ENCODE measurements around the gene VCX3A. TPM values are rescaled to one million over a fixed set of nuclear protein-coding genes. Genes with fewer than 3 reads are reported as not detected.

Gene VCX3A
- total and polyA plus RNA-seq, 2 experiments from 2014 or later = 0.35 to 0.48 TPM

DNA sequence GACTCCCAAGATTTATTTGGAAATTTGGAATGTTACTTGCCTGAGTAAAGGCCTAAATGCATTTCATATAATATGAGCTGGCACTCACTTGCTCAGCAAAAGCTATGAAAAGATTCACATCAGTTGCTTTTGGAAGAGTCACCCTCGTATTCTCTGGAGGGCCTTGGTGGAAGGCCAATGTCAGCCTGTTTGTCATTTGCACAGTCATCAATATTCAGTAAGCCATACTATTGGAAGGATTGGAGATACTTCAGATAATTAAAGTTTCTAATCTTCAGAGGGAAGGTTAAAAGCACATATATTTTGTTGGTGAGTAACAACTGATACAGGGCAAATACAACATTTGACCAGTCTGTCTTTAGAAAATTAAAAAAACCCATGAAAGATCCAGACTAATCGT is 36.6 kb downstream of the VCX3A start:
- H3K36me3 ChIP-seq = no peaks in the 10 kb centered on the region
- TF ChIP-seq, protein P1, sequence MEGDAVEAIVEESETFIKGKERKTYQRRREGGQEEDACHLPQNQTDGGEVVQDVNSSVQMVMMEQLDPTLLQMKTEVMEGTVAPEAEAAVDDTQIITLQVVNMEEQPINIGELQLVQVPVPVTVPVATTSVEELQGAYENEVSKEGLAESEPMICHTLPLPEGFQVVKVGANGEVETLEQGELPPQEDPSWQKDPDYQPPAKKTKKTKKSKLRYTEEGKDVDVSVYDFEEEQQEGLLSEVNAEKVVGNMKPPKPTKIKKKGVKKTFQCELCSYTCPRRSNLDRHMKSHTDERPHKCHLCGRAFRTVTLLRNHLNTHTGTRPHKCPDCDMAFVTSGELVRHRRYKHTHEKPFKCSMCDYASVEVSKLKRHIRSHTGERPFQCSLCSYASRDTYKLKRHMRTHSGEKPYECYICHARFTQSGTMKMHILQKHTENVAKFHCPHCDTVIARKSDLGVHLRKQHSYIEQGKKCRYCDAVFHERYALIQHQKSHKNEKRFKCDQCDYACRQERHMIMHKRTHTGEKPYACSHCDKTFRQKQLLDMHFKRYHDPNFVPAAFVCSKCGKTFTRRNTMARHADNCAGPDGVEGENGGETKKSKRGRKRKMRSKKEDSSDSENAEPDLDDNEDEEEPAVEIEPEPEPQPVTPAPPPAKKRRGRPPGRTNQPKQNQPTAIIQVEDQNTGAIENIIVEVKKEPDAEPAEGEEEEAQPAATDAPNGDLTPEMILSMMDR (IDR thresholded peaks at IDR 0.05; ENCODE audit: low read depth, low read length) = no peak
- no peaks in the 10 kb centered on the region for H3K4me1 ChIP-seq (ENCODE audit: low read depth)
- H3K27me3 ChIP-seq = no peaks in the 10 kb centered on the region
- no peak overlapping the region for H3K4me3 ChIP-seq
- H3K9me3 ChIP-seq (ENCODE audit: low read depth) = no peaks in the 10 kb centered on the region
- no peak overlapping the region for H3K27ac ChIP-seq
- DNase-seq (ENCODE audit: low read depth in 1 of 2, low spot score in 1 of 2) = no peak
